ENCODE data around the gene DIS3L2.

Gene DIS3L2

DNA sequence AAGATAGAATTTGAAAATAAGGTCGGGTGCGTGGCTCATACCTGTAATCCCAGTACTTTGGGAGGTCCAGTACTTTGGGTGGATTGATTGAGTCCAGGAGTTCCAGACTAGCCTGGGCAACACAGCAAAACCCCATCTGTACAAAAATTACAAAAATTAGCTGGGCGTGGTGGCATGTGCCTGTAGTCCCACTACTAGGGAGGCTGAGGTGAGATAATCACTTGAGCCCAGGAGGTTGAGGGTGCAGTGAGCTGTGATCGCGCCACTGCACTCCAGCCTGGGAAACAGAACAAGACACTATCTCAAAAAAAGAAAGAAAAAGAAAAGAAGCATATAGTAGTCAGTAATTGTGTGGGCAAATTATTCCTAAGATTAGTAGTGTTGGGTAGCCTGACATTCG is 222.8 kb downstream of the DIS3L2 start:
- in situ Hi-C loops (cut with HindIII; ENCODE audit: low pct_ligation_motif_present, low pct_unique_long_range_greater_than_20kb, low sequenced_read_pairs): no loop called here
- no peak for DNase-seq

DNA sequence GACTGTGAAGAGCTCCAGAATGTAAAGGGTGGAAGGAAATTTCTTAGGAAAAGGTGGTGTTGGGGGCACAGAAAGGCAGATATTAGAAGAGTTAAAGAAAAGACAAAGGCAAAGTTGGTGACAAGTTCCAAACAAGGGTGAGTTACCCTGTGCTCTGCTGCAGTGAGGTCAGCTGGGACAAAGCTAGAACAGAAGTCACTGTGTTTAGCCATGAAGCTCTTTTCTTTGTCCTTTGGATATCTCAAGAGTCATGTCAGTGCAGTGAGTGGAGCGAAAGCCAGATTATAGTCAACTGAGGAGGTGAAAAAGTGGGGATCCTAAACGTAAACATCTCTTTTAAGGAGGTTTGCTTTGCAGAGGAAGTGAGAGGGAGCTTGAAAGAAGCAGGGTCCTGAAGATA is 229.3 kb downstream of the DIS3L2 start:
- no peak for DNase-seq
- in situ Hi-C loops (cut with HindIII; ENCODE audit: low pct_ligation_motif_present, low pct_unique_long_range_greater_than_20kb, low sequenced_read_pairs): no loop called here

DNA sequence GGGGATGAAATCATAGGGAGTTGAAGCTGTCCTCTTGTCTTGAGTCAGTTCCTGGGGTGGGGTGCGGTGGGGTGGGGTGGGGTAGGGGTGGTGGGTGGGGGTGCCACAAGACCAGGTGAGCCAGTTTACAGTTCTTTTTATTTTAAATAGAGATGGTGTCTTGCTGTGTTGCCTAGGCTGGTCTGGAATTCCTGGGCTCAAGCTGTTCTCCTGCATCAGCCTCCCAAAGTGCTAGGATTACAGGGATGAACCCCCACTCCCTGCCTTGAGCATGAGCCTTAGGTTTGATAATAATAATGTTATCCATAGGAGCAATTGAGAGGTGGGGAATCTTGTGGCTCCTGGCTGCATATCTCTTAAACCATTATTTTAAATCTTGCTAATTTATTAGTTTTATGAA is 234.0 kb downstream of the DIS3L2 start:
- no peak for DNase-seq
- in situ Hi-C loops (cut with HindIII; ENCODE audit: low pct_ligation_motif_present, low pct_unique_long_range_greater_than_20kb, low sequenced_read_pairs): no loop called here

DNA sequence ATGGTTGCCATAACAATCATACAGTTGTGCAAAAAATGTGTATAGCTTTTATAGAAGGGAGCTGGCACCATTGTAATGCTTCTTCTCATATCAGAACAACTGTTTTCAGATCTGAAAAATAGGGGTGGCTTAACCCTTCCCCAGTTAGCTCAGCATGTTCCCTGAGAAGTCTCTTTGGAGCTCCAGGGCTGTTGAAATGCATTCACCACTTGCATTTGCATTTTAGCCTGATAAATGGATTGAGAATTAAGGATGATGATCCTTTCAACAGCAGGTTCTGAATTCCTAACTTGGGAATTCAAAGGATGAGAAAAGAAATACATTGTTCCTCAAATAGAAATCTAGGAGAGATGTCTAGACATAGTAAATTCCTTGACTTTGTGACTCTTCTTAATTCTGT is 235.3 kb downstream of the DIS3L2 start:
- DNase-seq: no peak
- in situ Hi-C loops (cut with HindIII; ENCODE audit: low pct_ligation_motif_present, low pct_unique_long_range_greater_than_20kb, low sequenced_read_pairs): no loop called here

DNA sequence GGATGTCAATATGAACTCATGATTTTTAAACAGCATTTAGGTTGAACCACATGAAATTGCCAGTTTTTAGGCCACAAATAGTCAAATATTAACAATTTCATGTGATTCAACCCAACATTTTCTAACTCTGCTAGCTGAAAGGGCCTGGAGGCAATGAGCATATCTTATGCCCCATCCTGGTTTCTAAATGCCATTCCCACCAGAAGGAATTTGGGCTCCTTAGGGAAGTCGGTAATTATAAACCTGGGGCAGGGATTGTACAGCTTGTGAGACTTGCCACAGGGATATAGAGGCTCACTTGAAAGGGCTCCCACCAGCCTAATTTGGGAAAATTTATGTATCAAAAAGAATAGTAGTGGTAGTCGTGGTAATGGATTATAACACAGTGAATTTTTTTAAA is 238.7 kb downstream of the DIS3L2 start:
- in situ Hi-C loops (cut with HindIII; ENCODE audit: low pct_ligation_motif_present, low pct_unique_long_range_greater_than_20kb, low sequenced_read_pairs): no loop called here
- DNase-seq: peak; percentile 82

DNA sequence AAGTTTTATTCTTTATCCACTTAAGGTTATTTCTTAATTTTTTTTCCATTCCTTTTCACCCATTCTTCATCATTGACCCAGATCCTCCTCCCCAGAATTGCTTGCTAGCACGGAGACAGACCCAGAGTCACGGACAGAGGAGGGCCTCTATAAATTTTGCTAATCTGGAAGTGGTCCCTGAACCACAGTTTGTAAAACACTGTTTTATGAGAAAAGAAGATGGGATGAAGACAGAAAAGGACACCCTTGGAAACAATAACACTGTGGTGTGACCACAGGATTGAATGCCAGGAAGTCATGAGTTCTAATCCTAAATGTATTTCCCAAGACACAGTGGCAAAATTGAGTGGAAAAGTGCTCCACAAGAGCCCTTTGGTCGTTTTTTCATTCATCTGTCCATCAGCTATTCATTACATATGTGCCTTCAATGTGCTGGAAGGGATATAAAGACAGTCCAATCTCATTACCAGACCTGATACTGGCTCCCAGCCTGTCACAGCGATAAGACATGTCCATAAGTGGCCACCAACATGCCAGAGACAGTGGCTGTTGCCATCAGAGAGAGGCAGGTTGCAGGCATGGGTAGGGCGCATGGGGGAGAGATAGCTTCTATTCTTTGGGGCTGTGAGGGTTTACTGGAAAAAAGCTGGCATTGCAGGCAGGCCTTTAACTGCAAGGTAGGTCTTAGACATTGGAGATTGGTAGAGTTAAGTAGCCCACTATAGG is 241.8 kb downstream of the DIS3L2 start:
- in situ Hi-C loops (cut with HindIII; ENCODE audit: low pct_ligation_motif_present, low pct_unique_long_range_greater_than_20kb, low sequenced_read_pairs): no loop called here
- no peak for DNase-seq

DNA sequence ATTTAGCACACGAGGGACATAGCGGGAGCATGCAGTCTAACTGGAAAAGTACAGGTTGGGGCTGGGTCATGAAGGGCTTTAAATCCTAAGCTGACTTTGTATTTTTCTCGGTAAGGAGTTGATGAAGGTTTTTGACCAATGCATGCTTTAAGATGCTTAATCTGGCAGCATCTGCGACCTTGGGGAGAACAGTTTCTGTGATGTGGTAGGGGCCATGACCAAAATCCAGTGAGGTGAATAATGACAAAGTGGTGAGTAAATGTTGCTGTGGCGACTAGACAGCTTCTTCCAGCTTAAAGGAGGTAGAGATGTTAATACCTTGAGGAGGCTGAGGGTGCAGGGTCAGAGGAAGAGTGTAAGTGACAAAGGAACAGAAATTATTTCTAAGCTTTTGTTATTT is 242.4 kb downstream of the DIS3L2 start:
- DNase-seq: peak; percentile 58
- in situ Hi-C loops (cut with HindIII; ENCODE audit: low pct_ligation_motif_present, low pct_unique_long_range_greater_than_20kb, low sequenced_read_pairs): no loop called here

DNA sequence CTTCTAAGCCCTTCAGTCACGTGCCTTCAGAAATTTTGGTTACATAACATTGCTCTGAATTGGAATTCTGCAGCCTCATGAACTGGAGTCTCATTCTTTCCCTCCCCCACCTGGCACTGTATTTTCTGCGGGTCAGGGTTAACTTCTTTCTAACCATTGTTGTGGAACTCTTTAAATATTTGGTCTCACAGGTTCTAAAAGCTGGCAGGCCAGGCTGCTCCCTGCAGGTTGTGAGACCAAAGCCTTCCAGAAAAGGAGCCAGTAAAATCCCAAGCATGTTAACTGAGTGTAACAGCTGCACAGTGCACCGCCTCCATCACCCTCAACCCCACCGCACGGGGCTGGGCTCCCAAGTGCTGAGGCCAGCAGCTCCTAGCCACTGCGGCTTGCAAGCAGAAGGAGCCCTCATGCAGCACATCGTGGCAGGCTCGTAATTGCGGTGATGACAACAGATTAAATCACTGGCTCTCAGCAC is 243.0 kb downstream of the DIS3L2 start:
- DNase-seq: peak; percentile 87
- in situ Hi-C loops (cut with HindIII; ENCODE audit: low pct_ligation_motif_present, low pct_unique_long_range_greater_than_20kb, low sequenced_read_pairs): no loop called here

DNA sequence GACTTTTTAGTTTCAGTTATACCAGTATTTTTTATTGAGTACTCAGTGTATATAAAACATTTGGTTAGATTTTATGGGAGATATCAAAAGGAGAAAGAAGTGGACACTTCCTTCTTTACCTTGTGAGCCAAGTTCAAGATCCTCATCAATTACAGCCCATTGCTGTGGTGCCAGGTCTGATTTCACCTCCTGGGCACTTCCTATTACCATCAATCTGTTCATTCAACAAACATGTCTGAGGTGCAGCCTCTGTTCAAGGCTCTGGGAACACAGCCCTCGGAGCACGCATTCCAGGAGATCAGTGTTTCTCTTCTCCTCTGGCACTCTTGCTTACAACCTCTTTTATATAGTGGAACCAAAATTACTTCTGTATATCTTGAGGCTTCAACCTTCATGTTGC is 245.7 kb downstream of the DIS3L2 start:
- no peak for DNase-seq
- in situ Hi-C loops (cut with HindIII; ENCODE audit: low pct_ligation_motif_present, low pct_unique_long_range_greater_than_20kb, low sequenced_read_pairs): no loop called here

DNA sequence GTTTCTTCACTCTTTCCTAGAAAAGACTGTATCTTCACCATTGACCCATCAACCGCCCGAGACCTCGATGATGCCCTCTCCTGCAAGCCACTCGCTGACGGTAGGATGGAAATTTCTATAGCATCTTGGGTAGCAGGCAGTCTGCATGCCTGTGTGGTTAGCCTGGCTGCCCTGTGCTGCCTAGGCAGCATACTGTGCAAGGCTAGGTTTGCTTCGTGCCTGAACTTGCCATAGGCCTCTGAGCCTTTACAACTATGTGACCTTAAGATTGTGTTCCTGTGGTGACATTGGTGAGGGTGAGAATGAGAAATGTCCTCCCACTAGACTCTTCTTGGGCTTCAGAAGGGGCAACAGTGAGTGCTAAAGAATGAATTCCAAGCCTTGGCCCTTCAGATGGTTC is 248.8 kb downstream of the DIS3L2 start:
- in situ Hi-C loops (cut with HindIII; ENCODE audit: low pct_ligation_motif_present, low pct_unique_long_range_greater_than_20kb, low sequenced_read_pairs): no loop called here
- DNase-seq: no peak

DNA sequence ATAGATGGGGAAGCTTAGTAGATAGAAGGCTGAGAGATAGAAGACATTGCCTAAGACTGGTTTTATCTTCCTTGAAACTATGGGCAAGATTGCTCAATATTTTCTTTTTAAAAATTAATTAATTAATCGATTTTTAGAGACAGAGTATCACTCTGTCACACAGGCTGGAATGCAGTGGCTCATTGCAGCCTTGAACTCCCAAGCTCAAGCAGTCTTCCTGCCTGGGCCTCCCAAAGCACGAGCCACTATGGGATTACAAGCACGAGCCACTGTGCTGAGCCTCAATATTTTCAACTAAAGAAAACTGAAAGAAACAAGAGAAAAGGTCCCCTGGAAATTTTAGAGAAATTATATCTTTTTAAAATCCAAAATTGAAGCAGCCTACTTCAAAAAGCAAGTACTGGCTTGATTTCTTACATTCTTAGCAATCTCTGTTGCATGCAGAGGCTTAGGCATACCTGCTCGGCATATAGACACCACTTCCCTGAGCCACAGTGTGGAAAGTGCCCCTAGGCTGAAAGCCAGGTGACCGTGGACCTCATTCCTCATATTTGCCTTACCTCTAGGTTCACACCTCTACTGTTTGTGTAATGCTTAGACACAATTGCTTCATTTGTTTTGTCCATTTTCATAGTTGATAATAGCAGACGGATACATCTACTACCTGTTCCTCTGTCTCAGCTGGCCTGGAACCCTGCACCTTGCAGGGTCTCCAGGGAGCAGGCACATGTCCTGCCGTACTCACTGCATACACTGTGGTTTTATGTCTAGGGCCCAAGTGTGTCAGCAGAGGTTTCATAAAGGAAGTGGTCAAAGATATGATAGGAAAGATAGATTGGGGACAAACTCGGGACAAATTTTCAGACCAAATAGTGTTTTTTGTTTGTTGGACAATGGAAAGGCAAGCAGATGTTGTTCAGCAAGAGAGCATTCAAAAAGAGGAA is 250.5 kb downstream of the DIS3L2 start:
- in situ Hi-C loops (cut with HindIII; ENCODE audit: low pct_ligation_motif_present, low pct_unique_long_range_greater_than_20kb, low sequenced_read_pairs): no loop called here
- no peak for DNase-seq

DNA sequence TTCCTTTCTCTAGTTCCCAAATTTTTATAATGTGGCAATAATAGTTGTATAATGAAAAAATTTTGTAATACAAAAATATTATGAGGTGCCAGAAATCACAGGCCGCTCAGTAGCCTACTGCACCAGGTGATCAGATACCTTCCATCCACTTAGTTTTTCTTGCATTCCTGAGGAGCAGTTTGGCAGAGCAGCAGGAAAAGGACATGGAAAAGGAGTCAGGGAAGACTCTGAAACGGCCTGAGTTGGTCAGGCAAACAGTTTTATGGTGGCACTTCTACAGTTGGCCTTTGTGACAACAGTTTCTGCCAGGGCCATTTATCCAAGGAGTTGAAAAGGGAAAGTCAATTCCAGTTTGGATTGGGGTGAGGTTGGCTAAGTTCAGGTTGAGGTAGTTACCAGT is 251.7 kb downstream of the DIS3L2 start:
- in situ Hi-C loops (cut with HindIII; ENCODE audit: low pct_ligation_motif_present, low pct_unique_long_range_greater_than_20kb, low sequenced_read_pairs): no loop called here
- no peak for DNase-seq

DNA sequence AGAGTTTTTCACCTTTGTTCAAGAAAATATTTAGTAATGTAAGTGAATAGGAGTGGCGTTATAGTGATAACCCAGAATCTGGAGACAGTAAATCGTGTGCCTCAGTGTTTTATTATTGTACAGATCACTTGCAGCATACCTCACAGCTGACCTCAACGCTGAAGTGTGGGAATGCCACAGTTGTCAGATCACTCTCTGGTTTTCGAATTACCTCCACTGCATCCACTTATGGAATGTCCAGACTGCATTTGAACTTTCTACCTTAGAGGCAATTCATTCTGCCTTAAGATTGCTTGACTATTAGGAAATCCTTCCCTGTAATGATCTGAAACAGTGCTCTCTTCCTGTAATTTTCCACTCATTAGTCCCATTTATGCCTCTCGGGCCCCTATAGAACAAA is 252.5 kb downstream of the DIS3L2 start:
- DNase-seq: no peak
- in situ Hi-C loops (cut with HindIII; ENCODE audit: low pct_ligation_motif_present, low pct_unique_long_range_greater_than_20kb, low sequenced_read_pairs): no loop called here

DNA sequence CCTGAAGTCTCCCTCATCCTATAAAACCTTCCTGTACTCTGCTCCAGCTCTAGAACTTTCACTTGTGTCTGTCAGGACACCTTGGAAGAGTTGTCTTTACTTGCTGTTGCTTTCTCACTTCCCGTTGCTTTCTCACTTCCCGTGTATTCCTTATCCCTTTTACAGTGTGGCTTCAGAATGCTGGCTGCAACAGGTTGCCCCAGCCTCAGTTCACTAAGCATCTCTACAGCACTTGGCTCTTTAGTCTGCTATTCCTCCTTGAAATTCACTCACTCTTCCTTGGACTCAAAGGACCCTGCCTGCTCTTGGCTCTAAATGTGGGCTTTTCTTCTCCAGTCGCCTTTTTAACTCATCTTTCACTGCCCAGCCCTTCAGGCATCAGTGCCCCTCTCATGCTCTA is 254.5 kb downstream of the DIS3L2 start:
- DNase-seq: no peak
- in situ Hi-C loops (cut with HindIII; ENCODE audit: low pct_ligation_motif_present, low pct_unique_long_range_greater_than_20kb, low sequenced_read_pairs): no loop called here

DNA sequence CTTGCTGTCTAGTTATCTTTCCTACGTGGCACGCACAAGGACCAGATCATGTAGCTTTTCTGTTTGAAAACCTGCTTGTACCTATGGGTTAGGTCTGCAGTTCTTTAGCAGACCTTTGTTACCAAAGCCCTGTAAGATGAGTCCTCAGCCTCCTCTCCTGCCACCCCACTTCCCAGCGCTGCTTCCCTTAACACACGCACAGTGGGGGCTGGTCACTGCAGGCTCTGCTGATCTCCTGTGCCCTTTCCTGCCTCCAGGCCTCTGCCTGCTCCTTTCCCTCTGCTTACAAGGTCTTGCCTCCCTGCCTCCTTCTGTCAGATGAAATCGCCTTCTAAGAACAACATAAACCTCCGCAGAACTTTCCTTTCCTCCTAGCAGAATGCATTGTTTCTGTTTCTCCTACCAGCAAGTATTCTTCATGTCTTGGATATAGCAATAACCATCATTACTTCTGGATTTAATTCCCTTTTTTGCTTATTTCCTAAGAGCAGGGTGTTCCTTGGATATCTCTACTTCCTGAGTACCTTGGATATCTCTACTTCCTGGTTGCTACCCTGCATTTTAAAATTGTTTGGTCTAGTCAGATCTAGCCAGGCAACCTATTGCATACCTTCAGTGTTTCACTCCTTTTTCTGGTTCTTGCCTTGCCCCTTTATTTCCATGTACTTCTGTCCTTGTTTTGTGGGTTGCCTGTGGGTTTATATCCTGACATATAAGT is 257.4 kb downstream of the DIS3L2 start:
- in situ Hi-C loops (cut with HindIII; ENCODE audit: low pct_ligation_motif_present, low pct_unique_long_range_greater_than_20kb, low sequenced_read_pairs): no loop called here
- DNase-seq: no peak

DNA sequence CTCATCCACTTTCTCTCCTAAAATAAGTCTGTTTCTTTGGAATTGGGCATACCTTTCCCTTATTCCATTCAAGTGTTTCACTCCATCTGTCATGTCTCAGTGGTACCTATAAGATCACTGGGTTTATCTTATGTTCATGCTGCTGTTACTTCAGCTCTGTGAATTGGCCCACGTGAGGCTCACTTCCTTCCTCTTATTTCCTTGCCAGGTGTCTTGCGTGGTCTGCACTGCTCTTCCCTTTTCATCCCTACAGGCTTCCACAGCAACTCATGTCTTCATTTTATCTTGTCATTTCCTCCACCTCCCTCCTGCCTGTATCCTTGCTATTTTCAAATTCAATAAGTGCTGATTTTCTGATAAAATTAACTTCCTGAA is 258.0 kb downstream of the DIS3L2 start:
- no peak for DNase-seq
- in situ Hi-C loops (cut with HindIII; ENCODE audit: low pct_ligation_motif_present, low pct_unique_long_range_greater_than_20kb, low sequenced_read_pairs): no loop called here

DNA sequence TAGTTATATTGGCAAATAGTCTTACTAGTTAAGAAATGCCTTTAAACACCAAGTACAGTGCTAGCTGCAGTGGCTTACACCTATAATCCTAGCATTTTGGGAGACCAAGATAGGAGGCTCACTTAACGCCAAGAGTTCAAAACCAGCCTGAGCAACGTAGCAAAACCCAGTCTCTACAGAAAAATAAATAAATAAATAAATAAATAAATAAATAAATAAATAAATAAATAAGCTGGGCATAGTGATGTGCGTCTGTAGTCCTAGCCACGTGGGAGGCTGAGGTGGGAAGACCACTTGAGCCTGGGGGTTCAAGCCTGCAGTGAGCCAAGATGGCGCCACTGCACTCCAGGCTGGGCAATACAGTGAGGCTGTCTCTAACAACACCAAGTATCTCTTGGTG is 258.4 kb downstream of the DIS3L2 start:
- DNase-seq: no peak
- in situ Hi-C loops (cut with HindIII; ENCODE audit: low pct_ligation_motif_present, low pct_unique_long_range_greater_than_20kb, low sequenced_read_pairs): no loop called here

DNA sequence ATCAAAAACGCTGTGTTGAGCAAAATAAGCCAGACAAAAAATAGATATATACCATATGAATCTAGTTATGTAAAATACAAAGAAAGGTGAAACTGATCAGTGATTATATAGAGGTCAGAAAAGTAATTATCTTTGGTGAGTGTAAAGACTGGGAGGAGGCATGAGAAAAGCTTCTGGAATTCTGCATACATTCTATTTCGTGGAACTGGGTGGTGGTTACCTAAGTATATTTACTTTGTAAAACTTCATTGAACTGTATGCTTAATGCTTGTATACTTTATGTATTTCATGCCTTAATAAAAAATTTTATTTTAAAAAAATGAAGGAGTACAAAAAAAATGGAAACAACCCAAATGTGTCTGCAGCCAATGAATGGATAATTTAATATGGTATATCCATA is 263.9 kb downstream of the DIS3L2 start:
- no peak for DNase-seq
- in situ Hi-C loops (cut with HindIII; ENCODE audit: low pct_ligation_motif_present, low pct_unique_long_range_greater_than_20kb, low sequenced_read_pairs): no loop called here

DNA sequence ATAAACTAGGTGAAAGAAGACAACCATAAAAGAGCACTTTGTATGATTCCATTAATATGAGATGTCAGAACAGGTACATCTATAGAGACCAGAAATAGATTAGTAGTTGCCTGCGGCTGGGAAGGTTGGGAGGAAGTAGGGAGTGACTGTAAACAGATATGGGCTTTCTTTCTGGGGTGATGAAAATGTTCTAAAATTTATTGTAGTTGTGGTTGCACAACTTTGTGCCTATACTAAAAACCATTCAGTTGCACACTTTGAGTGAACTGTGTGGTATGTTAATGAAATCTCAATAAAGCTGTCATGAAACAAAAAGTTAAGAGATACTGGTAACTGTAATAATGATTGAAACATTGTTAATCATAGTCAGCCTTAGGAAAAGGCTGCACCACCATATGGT is 264.4 kb downstream of the DIS3L2 start:
- no peak for DNase-seq
- in situ Hi-C loops (cut with HindIII; ENCODE audit: low pct_ligation_motif_present, low pct_unique_long_range_greater_than_20kb, low sequenced_read_pairs): no loop called here
